Activated B cell treated with CpG ODN at 0.5 μM for 24 hours (primary cell): ENCODE results near the gene SFSWAP. TPM values are rescaled to one million over a fixed set of nuclear protein-coding genes. Genes with fewer than 3 reads are reported as not detected.

ENCODE experiments used
- ATAC-seq: fragments of 200-7000 bp; cut with Tn5 transposase; one replicate; pipeline ENCODE4 v1.10.0; 2021; ENCODE audit warnings: low read depth, mild to moderate bottlenecking, moderate library complexity
- CTCF ChIA-PET: fragments of 350-600 bp; sonication (Branson Sonifier 250); formaldehyde crosslinking; loops from one replicate; lab custom pipeline; 2021; ENCODE audit warnings: antibody characterized with exemption; lab: Charles Lee
- POLR2A ChIA-PET: fragments of 350-600 bp; sonication (Branson Sonifier 250); formaldehyde crosslinking; loops from one replicate; lab custom pipeline; 2021; ENCODE audit warnings: antibody characterized with exemption; lab: Charles Lee
- DNase-seq: peaks from one replicate; pipeline ENCODE4 v3.0.0; 2022
- H3K27ac Mint-ChIP-seq: one replicate; pipeline ENCODE4 v1.8.0; 2020; ENCODE audit warnings: mixed read lengths
- H3K27me3 Mint-ChIP-seq: one replicate; pipeline ENCODE4 v1.8.0; 2021; ENCODE audit warnings: mixed read lengths
- H3K36me3 Mint-ChIP-seq: one replicate; pipeline ENCODE4 v1.8.0; 2021; ENCODE audit warnings: low read depth, mixed read lengths
- H3K4me1 Mint-ChIP-seq: one replicate; pipeline ENCODE4 v1.8.0; 2021; ENCODE audit warnings: mixed read lengths
- H3K4me3 Mint-ChIP-seq: one replicate; pipeline ENCODE4 v1.8.0; 2020; ENCODE audit warnings: mild to moderate bottlenecking, mixed read lengths
- H3K9me3 Mint-ChIP-seq: one replicate; pipeline ENCODE4 v1.8.0; 2020; ENCODE audit warnings: mixed read lengths
- intact Hi-C: fragments of 100-400 bp; cut with micrococcal nuclease; formaldehyde crosslinking; loops from one replicate; pipeline ENCODE4 v1.15.1; 2024
- total RNA-seq: library from RNA; stranded (reverse); gene quantifications from 2 replicates; pipeline ENCODE4 v1.2.3, GENCODE V29; 2022
- TF ChIP-seq, protein P1 (sequence below): fragments of 200-600 bp; IDR thresholded peaks from one replicate; pipeline ENCODE4 v1.8.0; 2022; ENCODE audit warnings: antibody characterized with exemption, mild to moderate bottlenecking

Gene SFSWAP
- total RNA-seq, 1 donor from 2014 or later: 88.0 TPM

DNA sequence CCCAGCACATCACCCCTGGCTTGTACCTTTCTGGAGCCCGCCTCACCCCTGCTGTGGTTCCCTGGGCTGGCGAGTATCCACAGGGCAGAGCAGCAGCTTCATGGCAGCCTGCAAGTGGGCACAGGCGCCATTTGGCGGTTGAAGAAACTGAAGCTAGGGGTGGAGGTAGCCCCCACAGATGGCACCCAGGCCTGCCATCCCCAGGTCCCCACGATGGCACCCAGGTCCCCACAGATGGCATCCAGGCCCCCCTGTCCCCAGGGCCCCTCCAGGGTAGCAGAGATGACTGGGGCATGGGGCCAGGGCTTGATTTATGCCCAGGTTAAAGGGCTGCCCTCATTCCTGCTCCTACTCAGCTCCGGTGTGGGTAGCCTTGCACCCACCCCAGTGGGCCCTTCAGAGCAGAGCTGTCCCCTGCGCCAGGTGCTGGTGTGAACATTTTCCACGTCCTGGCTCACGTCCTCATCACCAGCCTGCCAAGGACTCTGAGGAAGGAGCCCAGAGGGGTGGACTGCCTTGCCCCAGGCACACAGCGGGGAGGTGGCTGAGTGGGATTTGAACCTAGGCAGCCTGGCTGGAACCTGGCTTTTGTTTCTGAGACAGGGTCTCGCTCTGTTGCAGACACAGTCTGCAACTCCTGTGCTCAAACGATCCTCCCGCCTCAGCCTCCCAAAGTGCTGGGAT, 126.0 kb downstream of the SFSWAP start:
- DNase-seq (no peak), ATAC-seq (no peak)
- TF ChIP-seq, protein P1, sequence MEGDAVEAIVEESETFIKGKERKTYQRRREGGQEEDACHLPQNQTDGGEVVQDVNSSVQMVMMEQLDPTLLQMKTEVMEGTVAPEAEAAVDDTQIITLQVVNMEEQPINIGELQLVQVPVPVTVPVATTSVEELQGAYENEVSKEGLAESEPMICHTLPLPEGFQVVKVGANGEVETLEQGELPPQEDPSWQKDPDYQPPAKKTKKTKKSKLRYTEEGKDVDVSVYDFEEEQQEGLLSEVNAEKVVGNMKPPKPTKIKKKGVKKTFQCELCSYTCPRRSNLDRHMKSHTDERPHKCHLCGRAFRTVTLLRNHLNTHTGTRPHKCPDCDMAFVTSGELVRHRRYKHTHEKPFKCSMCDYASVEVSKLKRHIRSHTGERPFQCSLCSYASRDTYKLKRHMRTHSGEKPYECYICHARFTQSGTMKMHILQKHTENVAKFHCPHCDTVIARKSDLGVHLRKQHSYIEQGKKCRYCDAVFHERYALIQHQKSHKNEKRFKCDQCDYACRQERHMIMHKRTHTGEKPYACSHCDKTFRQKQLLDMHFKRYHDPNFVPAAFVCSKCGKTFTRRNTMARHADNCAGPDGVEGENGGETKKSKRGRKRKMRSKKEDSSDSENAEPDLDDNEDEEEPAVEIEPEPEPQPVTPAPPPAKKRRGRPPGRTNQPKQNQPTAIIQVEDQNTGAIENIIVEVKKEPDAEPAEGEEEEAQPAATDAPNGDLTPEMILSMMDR: no peak
- Mint-ChIP-seq H3K36me3 (peaks cover 3% of the 10 kb centered on the region), H3K27me3 (peaks cover 7% of the 10 kb centered on the region), H3K9me3 (no peaks in the 10 kb centered on the region), H3K4me3 (no peak overlapping the region), H3K27ac (no peak overlapping the region), H3K4me1 (no peaks in the 10 kb centered on the region)
- ChIA-PET CTCF (interaction anchor here (1.6 kb wide), 1 partner anchor 113 kb away, joined by 4 read pairs; the partner anchor contains the start of gene EP400), POLR2A (interaction anchor here (0.8 kb wide), 1 partner anchor 113 kb away, joined by 3 read pairs; the partner anchor contains the start of gene EP400)
- intact Hi-C loops: no loop called here

DNA sequence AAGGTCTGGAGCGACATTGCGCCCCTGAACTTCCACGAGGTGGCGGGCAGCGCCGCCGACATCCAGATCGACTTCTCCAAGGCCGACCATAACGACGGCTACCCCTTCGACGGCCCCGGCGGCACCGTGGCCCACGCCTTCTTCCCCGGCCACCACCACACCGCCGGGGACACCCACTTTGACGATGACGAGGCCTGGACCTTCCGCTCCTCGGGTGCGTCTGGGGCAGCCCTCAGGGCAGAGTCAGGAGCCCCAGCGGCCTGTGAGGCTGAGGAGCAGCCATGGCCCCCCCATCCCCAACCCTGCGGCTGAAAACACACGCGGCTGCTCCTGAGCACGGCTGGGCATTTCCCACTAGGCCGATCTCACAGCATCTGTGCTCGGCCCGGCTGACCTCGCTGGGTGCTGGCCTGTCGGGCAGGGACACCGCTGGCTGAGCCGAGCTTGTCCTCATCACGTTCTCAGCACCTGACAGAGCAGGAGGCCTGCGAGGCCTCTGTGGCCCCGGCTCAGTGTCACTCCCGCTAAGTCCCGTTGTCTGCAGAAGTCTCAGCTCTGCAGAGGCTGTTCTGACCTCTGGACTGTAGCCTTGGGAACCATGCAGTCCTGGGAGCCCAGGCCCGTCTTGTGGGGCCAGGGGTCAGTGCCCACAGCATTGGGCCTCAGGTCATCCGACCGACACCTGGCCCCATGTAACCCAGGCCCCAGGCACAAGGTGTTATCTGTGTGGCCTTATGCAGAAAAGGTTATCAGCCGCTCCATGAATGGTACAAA, 129.9 kb downstream of the SFSWAP start:
- H3K36me3 Mint-ChIP-seq: peaks cover 8% of the 10 kb centered on the region
- TF ChIP-seq, protein P1: no peak
- intact Hi-C loops: no loop called here
- H3K4me1 Mint-ChIP-seq: no peaks in the 10 kb centered on the region
- POLR2A ChIA-PET: no interaction called here
- CTCF ChIA-PET: no interaction called here
- no peaks in the 10 kb centered on the region for H3K27me3 Mint-ChIP-seq
- ATAC-seq (no peak), DNase-seq (no peak)
- H3K27ac Mint-ChIP-seq: no peak overlapping the region
- no peak overlapping the region for H3K4me3 Mint-ChIP-seq
- H3K9me3 Mint-ChIP-seq: no peaks in the 10 kb centered on the region

DNA sequence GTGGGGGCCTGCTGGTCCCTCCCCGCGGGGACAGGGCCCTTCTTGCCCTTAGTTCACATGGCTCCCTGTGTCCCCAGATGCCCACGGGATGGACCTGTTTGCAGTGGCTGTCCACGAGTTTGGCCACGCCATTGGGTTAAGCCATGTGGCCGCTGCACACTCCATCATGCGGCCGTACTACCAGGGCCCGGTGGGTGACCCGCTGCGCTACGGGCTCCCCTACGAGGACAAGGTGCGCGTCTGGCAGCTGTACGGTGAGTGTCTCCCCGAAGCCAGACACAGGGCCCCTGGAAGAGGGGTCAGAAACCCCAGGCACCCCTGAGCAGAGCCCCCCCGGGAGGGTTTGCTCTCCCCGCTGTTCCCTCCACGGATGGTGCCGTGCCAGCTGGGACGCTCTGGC, 130.7 kb downstream of the SFSWAP start:
- no peaks in the 10 kb centered on the region for H3K9me3 Mint-ChIP-seq
- no peak overlapping the region for H3K27ac Mint-ChIP-seq
- POLR2A ChIA-PET: no interaction called here
- ATAC-seq (no peak), DNase-seq (no peak)
- H3K4me1 Mint-ChIP-seq: no peaks in the 10 kb centered on the region
- TF ChIP-seq, protein P1: no peak
- H3K36me3 Mint-ChIP-seq: peaks cover 8% of the 10 kb centered on the region
- CTCF ChIA-PET: no interaction called here
- intact Hi-C loops: no loop called here
- H3K4me3 Mint-ChIP-seq: no peak overlapping the region
- H3K27me3 Mint-ChIP-seq: no peaks in the 10 kb centered on the region

DNA sequence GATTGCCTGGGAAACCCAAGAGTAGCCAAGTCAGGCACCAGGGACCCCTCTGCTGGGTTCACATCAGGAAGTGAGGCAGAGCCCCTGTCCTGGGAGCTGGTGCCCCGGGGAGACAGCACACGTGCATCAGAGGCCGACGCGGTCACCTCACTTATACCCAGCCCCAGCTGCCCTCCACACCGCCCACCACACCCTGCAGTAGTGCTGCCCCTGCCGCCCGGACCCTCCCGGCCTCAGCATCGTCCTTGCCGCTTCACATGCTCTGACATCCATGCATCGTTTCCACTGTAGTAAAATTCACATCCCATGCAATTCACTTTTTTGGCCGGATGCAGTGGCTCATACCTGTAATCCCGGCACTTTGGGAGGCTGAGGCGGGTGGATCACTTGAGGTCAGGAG, 131.3 kb downstream of the SFSWAP start:
- CTCF ChIA-PET: no interaction called here
- no peak overlapping the region for H3K4me3 Mint-ChIP-seq
- H3K9me3 Mint-ChIP-seq: no peaks in the 10 kb centered on the region
- no peak for DNase-seq
- no peak for ATAC-seq
- no peaks in the 10 kb centered on the region for H3K27me3 Mint-ChIP-seq
- POLR2A ChIA-PET: no interaction called here
- TF ChIP-seq, protein P1: no peak
- no peaks in the 10 kb centered on the region for H3K4me1 Mint-ChIP-seq
- H3K36me3 Mint-ChIP-seq: peaks cover 8% of the 10 kb centered on the region
- no peak overlapping the region for H3K27ac Mint-ChIP-seq
- intact Hi-C loops: no loop called here

DNA sequence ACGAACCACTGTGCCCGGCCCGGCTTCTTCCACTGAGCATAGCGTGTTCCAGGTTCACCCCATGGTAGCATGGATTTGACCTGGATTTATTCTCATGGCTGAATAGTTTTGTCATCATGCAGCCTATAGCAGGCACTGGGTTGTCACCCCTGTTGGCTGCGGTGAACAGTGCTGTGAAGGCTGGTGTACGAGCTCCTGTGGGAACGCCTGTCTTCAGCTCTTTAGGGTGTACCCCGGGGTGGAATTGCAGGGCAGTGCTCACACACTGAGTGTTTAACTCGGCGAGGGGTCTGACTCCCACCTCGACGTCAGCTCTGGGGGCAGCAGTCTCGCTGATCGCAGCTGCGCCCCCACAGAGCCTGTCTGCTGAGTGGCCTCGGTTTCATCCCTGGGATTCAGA, 132.6 kb downstream of the SFSWAP start:
- no peak overlapping the region for H3K27ac Mint-ChIP-seq
- CTCF ChIA-PET: no interaction called here
- no peaks in the 10 kb centered on the region for H3K4me1 Mint-ChIP-seq
- H3K4me3 Mint-ChIP-seq: no peak overlapping the region
- intact Hi-C loops: no loop called here
- no peaks in the 10 kb centered on the region for H3K27me3 Mint-ChIP-seq
- H3K9me3 Mint-ChIP-seq: no peaks in the 10 kb centered on the region
- ATAC-seq (no peak), DNase-seq (no peak)
- peaks cover 8% of the 10 kb centered on the region for H3K36me3 Mint-ChIP-seq
- TF ChIP-seq, protein P1: no peak
- POLR2A ChIA-PET: no interaction called here
